Activated T-helper 1 cell treated with Interleukin-2 at 50 U/mL for 16 hours (primary cell): ENCODE measurements around the gene DLG1.

Source experiments
- DNase-seq: peaks from one replicate; pipeline ENCODE4 v3.0.0-alpha.2; 2020; ENCODE audit warnings: low read depth

Gene DLG1

DNA sequence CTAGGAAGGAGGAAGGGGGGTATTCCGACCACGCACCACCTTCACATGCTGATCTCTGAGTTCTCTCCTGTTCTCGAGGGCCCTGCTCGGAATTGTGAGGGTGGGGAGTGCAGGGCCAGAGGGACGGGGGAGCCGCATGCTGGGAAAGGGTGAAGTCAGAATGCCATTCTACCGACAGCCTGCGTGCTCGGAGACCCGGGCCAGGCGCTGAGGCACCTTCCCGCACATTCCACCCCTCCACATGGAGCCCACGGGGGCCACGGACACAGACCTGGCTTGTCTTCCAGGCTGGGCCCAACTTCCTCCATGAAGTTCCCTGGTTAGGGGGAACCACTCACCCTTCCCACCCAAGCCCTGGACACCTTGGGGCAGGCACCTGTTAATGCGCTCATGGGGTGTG is 301.1 kb downstream of the DLG1 start:
- DNase-seq, result no peak

DNA sequence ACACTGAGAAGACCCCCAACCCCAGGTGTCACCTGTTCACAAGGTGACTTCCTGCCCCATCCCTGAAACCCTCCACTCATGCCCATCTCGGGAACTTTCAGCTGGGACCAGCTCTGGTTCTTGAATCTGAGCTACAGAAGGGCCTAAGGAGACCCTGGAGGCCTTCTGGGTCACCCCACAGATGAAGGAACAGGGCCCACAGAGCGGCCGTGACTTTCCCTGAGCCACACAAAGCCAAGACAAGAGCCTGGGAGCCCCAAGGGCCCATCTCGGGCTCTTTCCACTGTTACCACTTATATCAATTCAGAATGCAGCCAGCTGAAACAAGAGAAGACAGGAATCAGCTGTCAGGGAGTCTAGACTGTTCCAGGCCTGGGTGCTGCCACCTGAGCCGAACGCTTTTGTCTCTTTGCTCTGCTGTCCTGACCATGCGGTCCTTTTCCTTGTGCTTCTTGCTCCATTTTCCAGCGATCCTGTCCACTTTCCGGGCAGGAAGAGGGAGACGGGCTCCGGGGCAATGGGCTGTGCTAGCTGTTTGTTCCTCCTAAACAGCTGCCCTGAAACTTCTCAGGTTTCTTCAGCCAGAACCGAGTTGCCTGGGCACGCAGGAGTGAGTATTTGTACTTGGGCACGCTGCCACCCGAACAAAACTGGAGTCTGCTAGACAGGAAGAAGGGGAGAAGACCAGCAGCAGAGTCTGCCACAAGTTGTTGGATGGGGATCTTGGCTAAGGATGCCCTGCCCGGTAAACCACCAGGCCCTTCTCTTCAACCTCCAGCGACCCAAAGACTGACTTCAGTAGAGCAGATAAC is 301.8 kb downstream of the DLG1 start:
- DNase-seq, result no peak

DNA sequence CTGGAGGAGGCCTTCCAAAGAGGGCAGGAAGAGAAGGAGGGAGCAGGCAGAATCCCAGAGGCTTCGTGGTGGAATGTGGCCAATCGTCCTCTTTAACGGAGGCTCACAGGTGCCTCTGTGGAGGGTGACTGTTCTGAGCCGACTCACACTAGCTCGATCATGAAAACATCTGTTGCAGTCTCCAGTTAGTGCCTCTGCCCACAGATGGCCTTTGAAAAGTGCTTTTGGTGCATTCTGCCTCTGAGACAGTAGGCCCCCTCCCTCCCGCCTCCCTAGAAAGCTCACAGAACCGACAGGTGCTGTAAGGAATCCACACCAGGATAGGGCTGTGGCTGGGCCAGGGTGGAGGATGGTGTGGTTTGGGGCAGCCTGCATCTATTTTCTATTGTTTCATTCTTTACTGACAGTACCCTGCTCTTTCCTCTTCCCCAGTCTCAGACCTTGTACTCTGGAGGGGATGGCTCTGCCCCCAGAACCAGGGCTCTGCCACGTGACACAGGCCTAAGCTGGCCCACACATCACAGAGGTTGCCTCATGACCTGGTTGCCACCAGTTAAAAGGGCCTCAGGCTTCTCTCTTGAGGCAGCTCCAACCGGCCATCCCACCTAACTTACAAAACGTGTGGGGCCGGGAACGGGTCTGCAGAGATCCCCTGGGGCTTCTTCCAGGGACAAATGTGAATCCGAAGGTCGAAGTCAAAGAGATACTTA is 302.6 kb downstream of the DLG1 start:
- no peak for DNase-seq

DNA sequence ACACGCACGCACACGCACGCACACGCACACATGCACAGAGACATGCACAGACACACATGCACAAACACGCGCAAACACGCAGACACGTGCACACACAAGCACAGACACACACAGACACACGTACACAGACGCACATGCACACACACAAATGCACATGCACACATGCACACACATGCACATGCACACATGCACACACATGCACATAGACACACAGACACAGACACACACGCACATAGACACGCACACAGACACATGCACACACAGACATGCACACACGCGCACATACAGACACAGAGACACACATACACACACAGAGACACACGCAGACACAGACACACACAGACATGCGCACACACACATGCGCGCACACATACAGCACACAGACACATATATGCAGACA is 303.4 kb downstream of the DLG1 start:
- DNase-seq, result no peak

DNA sequence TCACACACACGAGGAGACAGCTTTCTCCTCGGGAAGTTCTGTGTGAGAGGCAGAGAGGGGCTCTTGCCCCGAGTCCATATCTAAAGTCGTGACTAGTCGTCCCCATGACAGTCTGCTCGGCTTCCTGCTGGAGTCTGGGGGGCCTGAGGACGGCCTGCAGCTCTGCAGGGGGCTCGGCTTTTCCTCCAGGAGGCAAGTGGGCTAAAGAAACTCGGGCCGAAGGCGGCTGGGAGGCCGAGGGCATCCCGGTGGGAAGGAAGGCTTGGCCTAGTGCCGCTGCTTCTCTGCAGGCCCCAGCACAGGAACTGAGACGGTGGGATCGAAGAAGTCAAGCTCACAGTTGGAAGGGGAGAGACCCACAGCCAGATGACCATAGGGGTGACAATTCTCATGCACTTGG is 304.4 kb downstream of the DLG1 start:
- DNase-seq, result no peak
